Measurements from ENCODE around the gene VSIG8. TPM values are rescaled to one million over a fixed set of nuclear protein-coding genes. Genes with fewer than 3 reads are reported as not detected.
"Not testable (repeated sequence)": the region's sequence is repeated elsewhere in the genome, so short reads cannot be mapped to it uniquely, and the experiment has no call there.

Gene VSIG8
- total and polyA plus RNA-seq, 3 experiments from 2014 or later, result not detected

DNA sequence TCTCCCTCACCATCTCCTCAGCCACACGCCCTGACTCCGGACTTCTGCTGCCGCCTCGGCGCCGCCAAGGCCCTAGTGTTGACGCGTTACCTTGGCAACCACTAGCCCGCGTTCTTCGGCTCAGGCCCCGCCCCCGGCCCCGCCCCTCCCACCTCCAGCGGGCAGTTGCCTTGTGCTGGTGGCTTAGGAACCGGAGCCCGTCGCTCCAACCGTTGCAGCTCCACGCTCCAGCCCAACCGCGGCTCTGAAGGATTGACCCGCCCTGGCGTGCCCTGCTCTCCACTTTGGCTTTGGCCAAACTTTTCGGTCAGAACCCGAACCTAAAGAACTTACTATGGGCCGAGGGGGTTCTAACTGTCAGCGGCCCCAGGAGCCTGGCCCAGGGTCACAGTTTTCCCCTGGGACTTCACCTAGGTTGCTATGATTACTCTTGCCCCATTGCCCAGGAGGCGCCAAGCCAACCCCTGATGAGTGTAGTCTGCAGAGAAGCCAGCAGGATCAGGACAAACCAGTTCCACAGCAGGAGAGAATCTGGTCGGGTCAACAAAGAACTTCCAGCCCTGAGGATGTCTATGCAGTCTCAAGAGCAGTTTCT is 37.7 kb upstream of the VSIG8 start, which contains the start of gene CFAP45:
CFAP45 (minus strand) TSS at position 80 of the 595 bp plus-strand sequence; CDS start at position 13, 67 bp downstream.
- H3K4me1 Mint-ChIP-seq, result peaks cover 0 to 2% (median 0%) of the 10 kb centered on the region in 3 donors
- no peaks in the 10 kb centered on the region for H3K9me3 Mint-ChIP-seq
- peaks cover 0 to 8% (median 0%) of the 10 kb centered on the region in 3 donors for H3K36me3 Mint-ChIP-seq
- no peaks in the 10 kb centered on the region for H3K27me3 ChIP-seq (ENCODE audit: insufficient read depth, low read length, poor library complexity, severe bottlenecking)
- no peaks in the 10 kb centered on the region for H3K36me3 ChIP-seq (ENCODE audit: insufficient read depth, low read length)
- H3K27ac Mint-ChIP-seq, result peak within 1 kb of the TSS in 3 of 8 donors; percentile 33 to 96 (median 60)
- POLR2A ChIA-PET, result interaction anchor here (0.6 kb wide), 1 partner anchor 40 kb away, joined by 3 read pairs; no protein-coding TSS in a partner anchor
- H3K4me3 Mint-ChIP-seq, result no peak within 1 kb of the TSS
- CTCF ChIA-PET, result interaction anchor here (1.2 to 1.8 kb wide), 2 partner anchors 8 to 9 kb away, joined by 4 to 5 read pairs; no protein-coding TSS in a partner anchor
- H3K4me3 ChIP-seq (ENCODE audit: low read length), result no peak within 1 kb of the TSS
- H3K27me3 Mint-ChIP-seq, result no peaks in the 10 kb centered on the region
- DNase-seq, result no peak
- no peaks in the 10 kb centered on the region for H3K9me3 ChIP-seq (ENCODE audit: low read length)
- H3K27ac ChIP-seq (ENCODE audit: low read depth, low read length), result no peak within 1 kb of the TSS
- H3K4me1 ChIP-seq (ENCODE audit: insufficient read depth, low read length), result no peaks in the 10 kb centered on the region

DNA sequence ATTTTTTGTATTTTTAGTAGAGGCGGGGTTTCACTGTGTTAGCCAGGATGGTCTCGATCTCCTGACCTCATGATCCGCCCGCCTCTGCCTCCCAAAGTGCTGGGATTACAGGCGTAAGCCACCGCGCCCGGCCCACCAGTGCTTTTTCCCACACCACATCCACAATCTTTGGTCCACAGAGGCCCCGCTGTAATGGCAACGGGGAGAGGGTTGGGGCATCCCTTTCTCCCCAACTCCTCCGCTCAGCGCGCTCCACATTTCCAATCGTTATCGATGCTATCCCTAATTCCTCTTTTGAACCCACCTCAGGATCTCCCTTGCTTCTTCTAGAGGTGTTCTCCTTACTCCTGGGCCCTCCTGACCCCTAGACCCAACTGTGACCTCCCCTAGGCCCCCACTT is 37.2 kb upstream of the VSIG8 start:
- POLR2A ChIA-PET, result interaction anchor here (0.6 kb wide), 1 partner anchor 40 kb away, joined by 3 read pairs; no protein-coding TSS in a partner anchor
- CTCF ChIA-PET, result not testable (repeated sequence)

DNA sequence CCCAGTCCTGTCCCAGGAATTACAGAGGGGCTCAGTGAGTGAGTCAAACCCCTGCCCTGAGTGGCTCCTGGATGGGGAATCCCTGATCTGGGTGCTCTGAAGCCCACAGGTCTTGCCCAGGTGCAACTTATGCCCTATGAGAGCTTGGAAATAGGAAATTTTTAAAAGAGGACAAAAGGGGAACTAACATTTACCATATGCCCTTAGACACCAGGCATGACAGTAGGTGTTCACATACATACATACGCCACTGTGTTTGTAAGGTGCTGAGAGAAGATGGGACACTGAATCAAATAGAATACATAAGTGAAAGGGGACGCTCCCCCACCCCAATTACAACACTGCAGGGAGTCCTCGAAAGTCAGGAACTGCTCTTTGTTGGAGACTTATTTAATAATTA is 36.1 kb upstream of the VSIG8 start:
- DNase-seq, result no peak
- no peak overlapping the region for H3K27ac ChIP-seq (ENCODE audit: low read depth, low read length)
- Mint-ChIP-seq H3K4me1 (peaks cover 0 to 2% (median 0%) of the 10 kb centered on the region in 3 donors), H3K27me3 (no peaks in the 10 kb centered on the region), H3K36me3 (peaks cover 0 to 3% (median 0%) of the 10 kb centered on the region in 3 donors), H3K4me3 (no peak overlapping the region), H3K27ac (peak overlapping the region in 2 of 8 donors; percentile 3 to 11), H3K9me3 (no peaks in the 10 kb centered on the region)
- no peaks in the 10 kb centered on the region for H3K4me1 ChIP-seq (ENCODE audit: insufficient read depth, low read length)
- ChIA-PET POLR2A (no interaction called here), CTCF (no interaction called here)
- no peaks in the 10 kb centered on the region for H3K27me3 ChIP-seq (ENCODE audit: insufficient read depth, low read length, poor library complexity, severe bottlenecking)
- H3K9me3 ChIP-seq (ENCODE audit: low read length), result no peaks in the 10 kb centered on the region
- no peak overlapping the region for H3K4me3 ChIP-seq (ENCODE audit: low read length)
- H3K36me3 ChIP-seq (ENCODE audit: insufficient read depth, low read length), result no peaks in the 10 kb centered on the region

More for the DNA sequence above, 37.2 kb upstream of the VSIG8 start:
- not testable (repeated sequence) for H3K27me3 Mint-ChIP-seq; H3K4me3 ChIP-seq (ENCODE audit: low read length); DNase-seq; H3K4me3 Mint-ChIP-seq; H3K4me1 Mint-ChIP-seq; H3K4me1 ChIP-seq (ENCODE audit: insufficient read depth, low read length); H3K36me3 Mint-ChIP-seq; H3K27me3 ChIP-seq (ENCODE audit: insufficient read depth, low read length, poor library complexity, severe bottlenecking); H3K27ac ChIP-seq (ENCODE audit: low read depth, low read length); H3K9me3 ChIP-seq (ENCODE audit: low read length); H3K9me3 Mint-ChIP-seq; H3K36me3 ChIP-seq (ENCODE audit: insufficient read depth, low read length)
- peak overlapping the region in 3 of 8 donors; percentile 33 to 96 (median 60) for H3K27ac Mint-ChIP-seq

DNA sequence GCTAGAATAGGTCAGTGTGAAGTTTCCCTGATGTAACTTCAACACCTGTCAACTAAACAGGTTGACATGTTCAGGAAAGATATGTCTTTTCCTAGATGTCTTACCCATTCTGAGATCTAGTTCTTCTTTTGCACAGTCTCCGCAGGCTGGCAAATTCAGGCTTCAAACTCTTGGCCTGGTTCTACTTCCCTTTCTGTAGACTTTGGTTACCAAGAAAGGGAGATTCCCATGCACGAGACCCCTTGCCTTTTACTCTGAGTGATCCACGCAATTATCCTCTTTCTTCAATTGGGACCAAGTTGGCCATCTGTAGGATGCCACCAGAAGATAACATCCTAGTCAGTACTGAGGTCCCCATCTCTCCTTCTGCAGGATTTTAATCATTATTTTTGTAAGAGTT is 35.5 kb upstream of the VSIG8 start:
- CTCF ChIA-PET, result no interaction called here
- Histone ChIP-seq H3K36me3 (ENCODE audit: insufficient read depth, low read length) (no peaks in the 10 kb centered on the region), H3K4me3 (ENCODE audit: low read length) (no peak overlapping the region), H3K27me3 (ENCODE audit: insufficient read depth, low read length, poor library complexity, severe bottlenecking) (no peaks in the 10 kb centered on the region), H3K9me3 (ENCODE audit: low read length) (no peaks in the 10 kb centered on the region), H3K4me1 (ENCODE audit: insufficient read depth, low read length) (no peaks in the 10 kb centered on the region), H3K27ac (ENCODE audit: low read depth, low read length) (no peak overlapping the region)
- H3K36me3 Mint-ChIP-seq, result no peaks in the 10 kb centered on the region
- no peaks in the 10 kb centered on the region for H3K27me3 Mint-ChIP-seq
- no peak overlapping the region for H3K4me3 Mint-ChIP-seq
- DNase-seq, result no peak
- no peaks in the 10 kb centered on the region for H3K9me3 Mint-ChIP-seq
- peaks cover 0 to 2% (median 0%) of the 10 kb centered on the region in 3 donors for H3K4me1 Mint-ChIP-seq
- POLR2A ChIA-PET, result no interaction called here
- peak overlapping the region in 1 of 8 donors; percentile 11 for H3K27ac Mint-ChIP-seq

DNA sequence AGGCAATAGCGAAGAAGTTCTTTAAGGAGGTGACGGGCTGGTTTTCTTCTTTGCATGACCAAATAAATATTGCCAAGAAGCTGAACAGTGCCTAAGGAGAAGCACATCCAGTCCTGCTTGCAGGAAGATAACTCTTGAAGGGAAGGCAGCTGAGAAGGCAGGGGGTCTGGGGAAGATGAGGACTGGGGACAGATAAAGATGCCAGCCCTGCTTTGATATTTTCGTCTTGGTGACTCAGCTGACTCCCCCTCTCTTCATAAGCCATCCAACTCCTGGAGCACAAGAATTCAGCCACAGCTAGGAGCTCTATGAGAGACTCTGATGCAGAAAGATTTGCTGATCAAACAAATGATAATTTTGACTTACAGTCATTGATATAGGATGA is 34.1 kb upstream of the VSIG8 start:
- Histone ChIP-seq H3K27ac (ENCODE audit: low read depth, low read length) (no peak overlapping the region), H3K4me3 (ENCODE audit: low read length) (no peak overlapping the region), H3K4me1 (ENCODE audit: insufficient read depth, low read length) (no peaks in the 10 kb centered on the region), H3K27me3 (ENCODE audit: insufficient read depth, low read length, poor library complexity, severe bottlenecking) (no peaks in the 10 kb centered on the region), H3K9me3 (ENCODE audit: low read length) (no peaks in the 10 kb centered on the region), H3K36me3 (ENCODE audit: insufficient read depth, low read length) (no peaks in the 10 kb centered on the region)
- Mint-ChIP-seq H3K4me1 (peaks cover 2 to 5% (median 3%) of the 10 kb centered on the region in 3 donors), H3K27ac (no peak overlapping the region), H3K27me3 (no peaks in the 10 kb centered on the region), H3K4me3 (no peak overlapping the region), H3K9me3 (no peaks in the 10 kb centered on the region), H3K36me3 (peaks cover 0 to 3% (median 0%) of the 10 kb centered on the region in 3 donors)
- CTCF ChIA-PET, result interaction anchor here (1.0 to 13.4 kb wide), 2 partner anchors 11 to 98 kb away, joined by 3 to 316 read pairs; partner anchors contain the start of gene FCRL6
- POLR2A ChIA-PET, result no interaction called here
- DNase-seq, result no peak

DNA sequence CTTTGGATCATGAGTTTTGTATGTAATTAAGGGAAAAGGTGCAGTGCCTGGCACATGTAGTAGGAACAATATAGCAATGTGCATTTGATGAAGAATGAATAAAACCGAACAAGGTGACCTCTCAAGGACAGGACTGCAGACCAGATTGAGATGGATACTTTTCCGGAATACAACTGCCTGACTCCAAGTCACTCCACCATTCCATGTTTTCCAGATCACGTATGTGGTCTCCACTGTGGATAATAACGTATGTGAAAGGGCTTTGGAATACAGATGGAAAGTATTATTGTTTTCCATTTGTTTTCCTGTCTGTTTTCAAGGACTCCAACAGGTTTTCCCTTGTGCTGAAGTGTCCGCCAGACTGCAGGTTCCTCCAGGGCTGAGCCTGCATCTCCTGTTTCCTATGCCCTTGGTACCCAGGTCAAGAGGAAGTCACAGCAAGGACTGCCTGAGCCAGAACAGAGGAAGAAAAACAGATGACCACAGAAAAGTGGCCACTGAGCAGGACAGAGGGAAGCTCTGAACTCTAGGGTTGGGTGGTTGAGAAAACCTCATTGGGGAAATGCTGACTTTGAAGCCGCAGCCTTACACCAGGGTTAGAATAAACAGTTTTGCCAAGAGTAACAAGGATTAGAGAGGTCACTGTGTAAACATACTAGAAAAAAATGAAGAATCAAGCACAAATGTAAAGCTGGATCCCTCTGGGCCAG is 33.5 kb upstream of the VSIG8 start:
- ChIA-PET POLR2A (interaction anchor here (1.0 kb wide), 1 partner anchor 28 kb away, joined by 3 read pairs; no protein-coding TSS in a partner anchor), CTCF (interaction anchor here (1.0 to 13.4 kb wide), 3 partner anchors 12 to 97 kb away, joined by 3 to 316 read pairs (median 4); partner anchors contain the start of gene FCRL6)
- Mint-ChIP-seq H3K27me3 (no peaks in the 10 kb centered on the region), H3K9me3 (no peaks in the 10 kb centered on the region), H3K4me1 (peaks cover 7 to 10% (median 9%) of the 10 kb centered on the region in 3 donors), H3K36me3 (peaks cover 0 to 5% (median 0%) of the 10 kb centered on the region in 3 donors), H3K4me3 (no peak overlapping the region), H3K27ac (no peak overlapping the region)
- H3K27ac ChIP-seq (ENCODE audit: low read depth, low read length), result no peak overlapping the region
- DNase-seq, result no peak
- no peaks in the 10 kb centered on the region for H3K4me1 ChIP-seq (ENCODE audit: insufficient read depth, low read length)
- no peaks in the 10 kb centered on the region for H3K27me3 ChIP-seq (ENCODE audit: insufficient read depth, low read length, poor library complexity, severe bottlenecking)
- no peak overlapping the region for H3K4me3 ChIP-seq (ENCODE audit: low read length)
- H3K9me3 ChIP-seq (ENCODE audit: low read length), result no peaks in the 10 kb centered on the region
- H3K36me3 ChIP-seq (ENCODE audit: insufficient read depth, low read length), result no peaks in the 10 kb centered on the region

DNA sequence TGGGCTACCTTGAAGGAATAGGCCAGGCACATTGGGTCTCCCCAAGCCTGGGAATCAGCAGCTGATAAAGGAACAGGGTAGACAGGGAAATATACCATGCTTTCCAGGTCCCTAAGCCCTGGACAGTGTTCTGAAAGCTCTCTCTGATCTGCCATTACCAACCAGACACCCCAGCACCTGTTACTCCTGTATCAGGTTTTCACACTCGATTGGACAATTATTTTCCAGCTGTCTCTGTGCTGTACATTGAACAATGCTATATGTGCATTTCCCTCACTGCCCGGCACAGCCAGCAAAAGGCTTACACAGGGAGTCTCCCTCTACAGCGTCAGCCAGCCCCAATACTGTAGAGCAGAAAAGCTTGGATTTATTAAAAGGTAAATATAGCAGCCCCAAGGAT is 32.8 kb upstream of the VSIG8 start:
- H3K9me3 ChIP-seq (ENCODE audit: low read length), result no peaks in the 10 kb centered on the region
- no peak for DNase-seq
- peaks cover 2% of the 10 kb centered on the region for H3K4me1 ChIP-seq (ENCODE audit: insufficient read depth, low read length)
- Mint-ChIP-seq H3K4me1 (peaks cover 8 to 11% (median 10%) of the 10 kb centered on the region in 3 donors), H3K27ac (no peak overlapping the region), H3K36me3 (peaks cover 0 to 5% (median 0%) of the 10 kb centered on the region in 3 donors), H3K27me3 (no peaks in the 10 kb centered on the region), H3K9me3 (no peaks in the 10 kb centered on the region), H3K4me3 (no peak overlapping the region)
- CTCF ChIA-PET, result interaction anchor here (0.6 to 13.4 kb wide), 4 partner anchors 13 to 113 kb away, joined by 3 to 316 read pairs (median 35); partner anchors contain the start of genes DUSP23 and FCRL6
- no peak overlapping the region for H3K27ac ChIP-seq (ENCODE audit: low read depth, low read length)
- H3K4me3 ChIP-seq (ENCODE audit: low read length), result no peak overlapping the region
- POLR2A ChIA-PET, result interaction anchor here (1.0 kb wide), 1 partner anchor 29 kb away, joined by 3 read pairs; no protein-coding TSS in a partner anchor
- H3K27me3 ChIP-seq (ENCODE audit: insufficient read depth, low read length, poor library complexity, severe bottlenecking), result no peaks in the 10 kb centered on the region
- H3K36me3 ChIP-seq (ENCODE audit: insufficient read depth, low read length), result no peaks in the 10 kb centered on the region

DNA sequence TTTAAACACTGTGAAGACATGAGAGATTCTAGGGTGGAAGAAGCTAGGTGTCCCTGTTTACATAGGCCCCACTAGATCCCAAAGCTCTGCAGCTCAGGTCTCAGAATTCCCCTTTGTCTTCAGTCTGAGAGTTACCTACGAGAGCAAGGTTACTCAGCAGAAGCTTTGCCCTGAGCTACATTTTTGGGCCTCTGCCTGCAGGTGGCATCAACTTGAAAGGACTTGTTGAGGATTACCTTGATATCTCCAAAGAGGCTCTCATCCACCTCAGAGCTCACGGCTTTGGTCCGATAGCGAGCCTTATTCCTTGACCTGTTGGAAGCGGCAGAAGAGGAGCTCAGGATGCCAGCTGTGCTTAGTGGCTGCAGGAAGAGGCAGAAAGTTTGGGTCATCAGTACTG is 30.5 kb upstream of the VSIG8 start:
- H3K36me3 Mint-ChIP-seq, result peaks cover 0 to 5% (median 0%) of the 10 kb centered on the region in 3 donors
- H3K9me3 Mint-ChIP-seq, result no peaks in the 10 kb centered on the region
- POLR2A ChIA-PET, result interaction anchor here (1.1 kb wide), 1 partner anchor 31 kb away, joined by 3 read pairs; no protein-coding TSS in a partner anchor
- Histone ChIP-seq H3K27ac (ENCODE audit: low read depth, low read length) (no peak overlapping the region), H3K27me3 (ENCODE audit: insufficient read depth, low read length, poor library complexity, severe bottlenecking) (no peaks in the 10 kb centered on the region), H3K9me3 (ENCODE audit: low read length) (no peaks in the 10 kb centered on the region), H3K36me3 (ENCODE audit: insufficient read depth, low read length) (no peaks in the 10 kb centered on the region), H3K4me3 (ENCODE audit: low read length) (no peak overlapping the region), H3K4me1 (ENCODE audit: insufficient read depth, low read length) (peaks cover 17% of the 10 kb centered on the region)
- no peaks in the 10 kb centered on the region for H3K27me3 Mint-ChIP-seq
- peaks cover 21 to 26% (median 25%) of the 10 kb centered on the region in 3 donors for H3K4me1 Mint-ChIP-seq
- H3K4me3 Mint-ChIP-seq, result no peak overlapping the region
- no peak for DNase-seq
- CTCF ChIA-PET, result interaction anchor here (0.7 to 13.4 kb wide), 23 partner anchors 8 to 760 kb away, joined by 3 to 316 read pairs (median 5); partner anchors contain the start of genes DUSP23, FCRL6, IGSF9 and SLAMF8
- H3K27ac Mint-ChIP-seq, result peak overlapping the region in 1 of 8 donors; percentile 41

Data from CD8-positive, alpha-beta memory T cell (primary cell).